Measurements from ENCODE around the gene MCAM.

The MCAM gene

DNA sequence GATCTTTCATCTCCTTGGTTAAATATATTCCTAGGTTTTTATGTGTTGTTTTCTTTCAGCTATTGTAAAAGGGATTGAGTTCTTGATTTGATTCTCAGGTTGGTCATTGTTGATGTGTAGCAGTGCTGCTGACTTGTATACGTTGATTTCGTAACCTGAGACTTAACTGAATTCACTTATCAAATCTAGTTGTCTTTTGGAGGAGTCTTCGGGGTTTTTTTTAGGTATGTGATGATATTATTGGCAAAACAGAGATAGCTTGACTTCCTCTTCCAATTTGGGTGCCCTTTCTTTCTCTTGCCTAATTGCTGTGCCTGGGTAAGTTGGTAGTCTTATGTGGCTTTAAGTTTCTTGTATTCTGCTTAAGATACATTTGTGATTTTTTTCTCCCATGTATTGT, 57.9 kb downstream of the MCAM start:
- TF ChIP-seq RAD21 (IDR thresholded peaks at IDR 0.05; ENCODE audit: low read depth) = no peak
- TF ChIP-seq FOXM1 (IDR thresholded peaks at IDR 0.05; ENCODE audit: borderline replicate concordance, low read depth) = no peak
- TF ChIP-seq MAX (IDR thresholded peaks at IDR 0.05) = no peak
- no peak for TF ChIP-seq EP300 (IDR thresholded peaks at IDR 0.05; ENCODE audit: borderline replicate concordance)
- no peak for TF ChIP-seq CEBPB (IDR thresholded peaks at IDR 0.05)
- no peak for TF ChIP-seq NFIC (IDR thresholded peaks at IDR 0.05)
- TF ChIP-seq TCF12 (IDR thresholded peaks at IDR 0.05; ENCODE audit: low read depth) = no peak
- no peak for TF ChIP-seq TAF1 (IDR thresholded peaks at IDR 0.05; ENCODE audit: low read depth)
- TF ChIP-seq REST (IDR thresholded peaks at IDR 0.05; ENCODE audit: low read depth) = no peak
- no peak for TF ChIP-seq YY1 (IDR thresholded peaks at IDR 0.05; ENCODE audit: low read depth)
- TF ChIP-seq CREB1 (IDR thresholded peaks at IDR 0.05; ENCODE audit: low read depth) = no peak
